PC-3 (cell line): ENCODE data around the gene ELOVL5. TPM values are rescaled to one million over a fixed set of nuclear protein-coding genes. Genes with fewer than 3 reads are reported as not detected.
A peak's percentile ranks its signal among the peaks of the same experiment; 100 is the strongest.

Experiments
- ATAC-seq: fragments of 200-7000 bp; cut with Tn5 transposase; 2 replicates; pipeline ENCODE4 v1.9.1; 2020; ENCODE audit warnings: mild to moderate bottlenecking, moderate library complexity
- BruUV-seq: library from RNA; stranded (reverse); fragments of 400-500 nt; replicated peaks from 2 replicates; lab custom pipeline; 2021; lab: Mats Ljungman, UMichigan
- CTCF ChIA-PET: fragments of 300-600 bp; sonication (Branson Sonifier 250); formaldehyde crosslinking; loops from one replicate; lab custom pipeline; 2022; ENCODE audit warnings: antibody characterized with exemption; lab: Charles Lee
- POLR2A ChIA-PET: fragments of 300-600 bp; sonication (Branson Sonifier 250); formaldehyde crosslinking; loops from one replicate; lab custom pipeline; 2022; ENCODE audit warnings: antibody characterized with exemption; ENCODE audit not compliant: unreplicated experiment; lab: Charles Lee
- DNase-seq: peaks from one replicate; pipeline ENCODE4 v3.0.0-alpha.2; 2015
- H2AFZ ChIP-seq: fragments of 300-600 bp; sonication (generic); 2 replicates; pipeline ENCODE4 v1.6.0; 2016; ENCODE audit warnings: antibody characterized with exemption, low read length
- H3F3A ChIP-seq: fragments of 300-600 bp; sonication (generic); one replicate; pipeline ENCODE4 v1.6.0; 2017; ENCODE audit warnings: antibody characterized with exemption, low read length, control low read depth, mild to moderate bottlenecking; ENCODE audit not compliant: unreplicated experiment
- H3K27ac ChIP-seq: fragments of 300-600 bp; sonication (generic); 2 replicates; pipeline ENCODE4 v1.5.1; 2016; ENCODE audit warnings: mild to moderate bottlenecking, low read length
- H3K27me3 ChIP-seq: fragments of 300-600 bp; sonication (generic); 2 replicates; pipeline ENCODE4 v1.6.1; 2016; ENCODE audit warnings: low read length, mixed read lengths
- H3K36me3 ChIP-seq: fragments of 300-600 bp; sonication (generic); 2 replicates; pipeline ENCODE4 v1.6.1; 2016; ENCODE audit warnings: low read depth, mixed run types, low read length, mixed read lengths
- H3K4me1 ChIP-seq: fragments of 300-600 bp; sonication (generic); 2 replicates; pipeline ENCODE4 v1.5.1; 2016; ENCODE audit warnings: low read length; ENCODE audit not compliant: insufficient read depth
- H3K4me2 ChIP-seq: fragments of 300-600 bp; sonication (generic); 2 replicates; pipeline ENCODE4 v1.6.0; 2016; ENCODE audit warnings: low read length
- H3K4me3 ChIP-seq: fragments of 300-600 bp; sonication (generic); 2 replicates; pipeline ENCODE4 v1.5.1; 2016; ENCODE audit warnings: mild to moderate bottlenecking, low read length, mixed read lengths
- H3K79me2 ChIP-seq: fragments of 300-600 bp; sonication (generic); 2 replicates; pipeline ENCODE4 v1.6.1; 2017; ENCODE audit warnings: low read length, mixed read lengths
- H3K9ac ChIP-seq: fragments of 300-600 bp; sonication (generic); 2 replicates; pipeline ENCODE4 v1.6.0; 2016; ENCODE audit warnings: mild to moderate bottlenecking, low read length
- H3K9me2 ChIP-seq: fragments of 300-600 bp; sonication (generic); replicated peaks from 2 replicates; pipeline ENCODE4 v1.6.1; 2016; ENCODE audit warnings: mixed run types, low read length, mixed read lengths
- H3K9me3 ChIP-seq: fragments of 300-600 bp; sonication (generic); 2 replicates; pipeline ENCODE4 v1.6.1; 2016; ENCODE audit warnings: low read length, mixed read lengths
- H4K20me1 ChIP-seq: fragments of 300-600 bp; sonication (generic); 2 replicates; pipeline ENCODE4 v1.6.1; 2016; ENCODE audit warnings: low read length, mixed read lengths
- EZH2 ChIP-seq: fragments of 300-600 bp; sonication (generic); IDR thresholded peaks from one replicate; pipeline ENCODE4 v1.6.1; 2017; ENCODE audit warnings: antibody characterized with exemption, mild to moderate bottlenecking, low read length; ENCODE audit not compliant: unreplicated experiment
- EZH2phosphoT487 ChIP-seq: fragments of 300-600 bp; sonication (generic); IDR thresholded peaks from 2 replicates; pipeline ENCODE4 v1.6.1; 2018; ENCODE audit warnings: mild to moderate bottlenecking, antibody characterized with exemption, low read length, borderline replicate concordance
- intact Hi-C: fragments of 100-400 bp; cut with micrococcal nuclease; formaldehyde crosslinking; loops from 2 replicates; pipeline ENCODE4 v1.9.0; 2023
- total RNA-seq: library from RNA; depleted of rRNA; stranded (reverse); fragments of >200 nt; gene quantifications from 2 replicates; pipeline ENCODE4 v1.2.3, GENCODE V29; 2014
- TF ChIP-seq, protein P1 (sequence below): fragments of 300-600 bp; sonication (generic); conservative IDR thresholded peaks from 2 replicates; pipeline ENCODE4 v1.5.1; 2017; ENCODE audit warnings: antibody characterized with exemption, low read depth, mild to moderate bottlenecking, low read length

Gene ELOVL5
- total RNA-seq, 1 experiment from 2014 or later = 62.7 TPM

DNA sequence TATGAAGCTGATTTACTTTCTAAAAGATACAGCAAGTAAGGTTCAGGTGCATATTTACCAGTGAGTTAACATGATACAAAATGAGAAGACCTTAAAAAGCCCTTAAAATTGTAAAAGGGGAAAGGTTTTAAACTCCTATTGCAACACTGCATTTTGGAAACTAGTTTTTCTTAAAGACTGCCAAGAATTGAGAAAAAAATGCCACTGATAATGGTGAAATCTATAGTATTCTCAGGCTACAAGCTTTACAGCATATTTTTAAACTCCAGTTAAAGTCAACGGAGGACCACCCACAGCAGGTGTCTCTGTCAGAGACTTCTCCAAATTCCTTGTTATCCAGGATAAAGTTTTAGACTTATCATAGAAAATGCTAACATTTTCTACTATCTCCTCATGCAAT, 53.6 kb downstream of the ELOVL5 start:
- H3K27ac ChIP-seq = no peak overlapping the region
- intact Hi-C loops = loop anchor here (10.0 kb wide), 1 partner anchor 120 kb away; no protein-coding TSS in a partner anchor
- H3K4me1 ChIP-seq = peaks cover 7% of the 10 kb centered on the region; the same call in 1 of the 2 replicates
- no peak overlapping the region for H2AFZ ChIP-seq
- no peaks in the 10 kb centered on the region for H3K36me3 ChIP-seq
- no peak overlapping the region for H3K9ac ChIP-seq
- H3K4me3 ChIP-seq = no peak overlapping the region
- POLR2A ChIA-PET = no interaction called here
- no peak for DNase-seq
- peaks cover 36% of the 10 kb centered on the region for H3K79me2 ChIP-seq
- no peak overlapping the region for H3K4me2 ChIP-seq
- no peaks in the 10 kb centered on the region for H3F3A ChIP-seq
- H4K20me1 ChIP-seq = no peaks in the 10 kb centered on the region
- H3K27me3 ChIP-seq = no peaks in the 10 kb centered on the region
- CTCF ChIA-PET = no interaction called here
- H3K9me3 ChIP-seq = no peaks in the 10 kb centered on the region
- ATAC-seq = no peak
- no TSS peak for BruUV-seq
- H3K9me2 ChIP-seq = no peaks in the 10 kb centered on the region
- TF ChIP-seq, protein P1, sequence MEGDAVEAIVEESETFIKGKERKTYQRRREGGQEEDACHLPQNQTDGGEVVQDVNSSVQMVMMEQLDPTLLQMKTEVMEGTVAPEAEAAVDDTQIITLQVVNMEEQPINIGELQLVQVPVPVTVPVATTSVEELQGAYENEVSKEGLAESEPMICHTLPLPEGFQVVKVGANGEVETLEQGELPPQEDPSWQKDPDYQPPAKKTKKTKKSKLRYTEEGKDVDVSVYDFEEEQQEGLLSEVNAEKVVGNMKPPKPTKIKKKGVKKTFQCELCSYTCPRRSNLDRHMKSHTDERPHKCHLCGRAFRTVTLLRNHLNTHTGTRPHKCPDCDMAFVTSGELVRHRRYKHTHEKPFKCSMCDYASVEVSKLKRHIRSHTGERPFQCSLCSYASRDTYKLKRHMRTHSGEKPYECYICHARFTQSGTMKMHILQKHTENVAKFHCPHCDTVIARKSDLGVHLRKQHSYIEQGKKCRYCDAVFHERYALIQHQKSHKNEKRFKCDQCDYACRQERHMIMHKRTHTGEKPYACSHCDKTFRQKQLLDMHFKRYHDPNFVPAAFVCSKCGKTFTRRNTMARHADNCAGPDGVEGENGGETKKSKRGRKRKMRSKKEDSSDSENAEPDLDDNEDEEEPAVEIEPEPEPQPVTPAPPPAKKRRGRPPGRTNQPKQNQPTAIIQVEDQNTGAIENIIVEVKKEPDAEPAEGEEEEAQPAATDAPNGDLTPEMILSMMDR = no peak
- TF ChIP-seq EZH2phosphoT487 (no peak), EZH2 (no peak)

DNA sequence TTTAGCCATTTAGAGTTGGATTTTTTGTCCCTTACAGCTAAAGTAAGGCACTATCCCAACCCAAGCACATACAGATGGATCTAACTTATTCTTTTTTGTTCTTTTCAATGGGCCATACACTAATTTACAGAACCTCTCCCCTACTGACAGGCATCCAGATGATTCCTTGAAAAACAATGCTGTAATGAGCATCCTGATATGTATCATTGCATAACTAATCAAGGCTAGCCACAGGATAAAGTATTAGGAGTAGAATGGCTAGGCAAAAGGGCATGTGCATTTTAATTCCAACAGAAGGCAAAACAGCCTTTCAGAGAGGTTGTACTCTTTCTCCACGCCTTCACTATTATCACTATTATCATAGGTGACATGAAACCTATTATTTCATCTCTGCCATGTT, 54.1 kb downstream of the ELOVL5 start:
- Histone ChIP-seq H3K4me2 (no peak overlapping the region), H2AFZ (no peak overlapping the region), H3K4me1 (peaks cover 7% of the 10 kb centered on the region; the same call in 1 of the 2 replicates), H3K36me3 (0 out of 2 replicates have a peak, but pooled peaks cover 3% of the 10 kb centered on the region), H3K9me2 (no peaks in the 10 kb centered on the region), H3K9me3 (no peaks in the 10 kb centered on the region), H3K9ac (no peak overlapping the region), H3K4me3 (no peak overlapping the region), H3K79me2 (peaks cover 31% of the 10 kb centered on the region), H3K27ac (no peak overlapping the region), H4K20me1 (no peaks in the 10 kb centered on the region), H3K27me3 (no peaks in the 10 kb centered on the region), H3F3A (no peaks in the 10 kb centered on the region)
- CTCF ChIA-PET = no interaction called here
- intact Hi-C loops = loop anchor here (10.0 kb wide), 1 partner anchor 120 kb away; no protein-coding TSS in a partner anchor
- POLR2A ChIA-PET = no interaction called here
- no TSS peak for BruUV-seq
- no peak for ATAC-seq
- TF ChIP-seq, protein P1 = no peak
- no peak for DNase-seq

GRCh38 chr6:53294095-53294494, 54.7 kb downstream of the ELOVL5 start:
- ChIA-PET CTCF (no interaction called here), POLR2A (no interaction called here)
- DNase-seq (no peak), ATAC-seq (no peak)
- Histone ChIP-seq H3K9me2 (no peaks in the 10 kb centered on the region), H2AFZ (no peak overlapping the region), H3K9me3 (no peaks in the 10 kb centered on the region), H3K79me2 (peaks cover 26% of the 10 kb centered on the region), H3K4me3 (no peak overlapping the region), H3K27ac (no peak overlapping the region), H3K4me2 (no peak overlapping the region), H3K4me1 (peaks cover 7% of the 10 kb centered on the region; the same call in 1 of the 2 replicates), H3K9ac (no peak overlapping the region), H4K20me1 (no peaks in the 10 kb centered on the region), H3F3A (no peaks in the 10 kb centered on the region), H3K36me3 (0 out of 2 replicates have a peak, but pooled peaks cover 4% of the 10 kb centered on the region), H3K27me3 (no peaks in the 10 kb centered on the region)
- BruUV-seq = no TSS peak
- TF ChIP-seq, protein P1 = peak; percentile 62
- TF ChIP-seq EZH2 (no peak), EZH2phosphoT487 (no peak)
- intact Hi-C loops = loop anchor here (10.0 kb wide), 1 partner anchor 119 kb away; no protein-coding TSS in a partner anchor
